ENCODE measurements around the gene BCL11B.
"Not testable (repeated sequence)": the region's sequence is repeated elsewhere in the genome, so short reads cannot be mapped to it uniquely, and the experiment has no call there.

BCL11B gene

DNA sequence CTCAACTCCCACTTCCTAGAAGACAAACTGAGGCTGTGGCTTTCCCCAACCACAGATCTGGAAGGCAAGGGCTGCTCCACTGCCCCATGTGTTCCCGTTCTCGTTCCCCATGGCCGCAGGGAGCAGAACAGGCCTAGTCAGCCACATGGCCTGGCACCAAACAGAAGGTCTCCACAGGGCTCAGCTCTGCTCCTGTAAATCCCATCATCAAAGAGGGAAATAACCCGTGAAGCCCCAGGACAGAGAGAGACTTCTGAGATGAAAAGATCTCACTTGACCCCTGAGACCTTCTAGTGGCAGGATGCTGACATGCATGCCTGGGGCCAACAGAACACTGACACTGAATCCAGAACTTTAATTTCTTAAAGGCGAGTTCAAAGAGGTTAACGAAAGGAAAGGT, 68.9 kb downstream of the BCL11B start:
- DNase-seq, result no peak

GRCh38 chr14:99202516-99202915, 69.5 kb downstream of the BCL11B start:
- no peak for DNase-seq

DNA sequence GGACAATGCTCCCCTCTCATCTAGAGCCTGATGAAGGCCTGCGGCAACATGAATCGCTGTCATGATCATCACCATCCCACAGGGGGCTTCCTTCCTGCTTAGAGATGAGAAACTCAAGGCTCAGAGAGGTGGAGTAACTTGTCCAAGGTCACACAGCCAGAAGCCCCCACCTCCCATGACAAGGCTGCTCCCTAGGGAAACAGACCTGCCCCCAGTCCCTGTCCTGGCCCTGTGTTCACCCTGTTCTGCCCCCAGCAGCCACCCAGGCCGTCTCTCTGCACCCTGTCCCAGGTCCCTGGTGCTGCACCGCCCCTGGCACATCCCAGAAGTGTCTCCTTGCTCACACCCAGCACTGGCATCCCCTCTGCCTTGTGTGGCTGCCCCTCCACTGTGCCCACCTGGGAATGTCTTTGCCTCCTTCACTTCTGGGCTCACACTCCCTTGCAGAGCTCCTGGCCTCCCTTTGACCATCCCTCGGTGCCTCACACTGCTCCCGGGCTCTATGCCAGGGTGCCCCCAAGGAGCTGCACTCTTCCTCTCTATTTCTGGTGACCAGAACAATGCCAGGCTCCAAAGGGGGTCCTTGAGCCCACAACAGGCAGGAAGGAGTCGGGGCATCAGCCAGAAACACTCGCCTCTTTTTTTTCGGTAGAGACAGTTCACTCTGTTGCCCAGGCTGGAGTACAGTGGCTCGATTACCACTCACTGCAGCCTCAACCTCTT, 70.5 kb downstream of the BCL11B start:
- no peak for DNase-seq

- DNase-seq, result no peak
These were observed 71.4 kb downstream of the BCL11B start for GRCh38 chr14:99200654-99201005.

DNA sequence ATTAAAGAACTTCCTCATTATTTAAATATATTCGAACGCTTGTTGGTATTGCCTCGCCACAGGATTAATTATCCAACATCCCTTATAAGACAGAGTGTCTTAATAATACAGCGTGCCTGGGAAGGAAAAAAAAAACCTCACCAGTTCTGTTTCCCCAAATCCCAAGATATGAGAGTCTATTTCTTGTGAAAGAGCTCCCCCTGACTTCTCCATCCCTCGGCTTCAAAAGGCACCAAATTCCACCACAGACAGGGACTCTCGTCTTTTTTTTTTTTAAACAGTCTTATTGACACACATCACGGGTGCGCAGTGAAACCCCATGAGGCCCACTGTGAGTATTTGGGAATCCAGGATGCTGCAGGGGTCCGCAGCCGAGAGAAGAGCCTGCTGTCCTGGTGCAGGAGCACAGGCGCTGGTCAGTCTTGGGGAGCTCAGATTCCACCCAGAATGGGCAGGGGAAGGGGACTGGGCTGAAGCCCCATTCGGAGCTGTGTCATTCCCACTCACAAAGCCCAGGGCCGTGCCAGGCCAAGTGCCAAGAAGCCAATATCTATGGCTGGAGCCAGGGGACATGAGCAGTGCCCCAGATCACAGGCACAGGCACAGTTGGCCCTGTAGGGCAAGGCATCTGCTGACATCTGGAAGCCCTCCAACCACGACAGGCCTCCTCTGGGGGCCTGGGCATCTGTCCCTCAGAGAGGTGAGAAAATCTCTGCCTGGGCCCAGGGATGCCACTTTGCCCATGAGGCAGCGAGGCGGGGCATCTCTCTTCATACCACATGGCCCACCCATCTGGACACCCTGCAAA, 71.9 kb downstream of the BCL11B start:
- no peak for DNase-seq

GRCh38 chr14:99198746-99199502, 73.1 kb downstream of the BCL11B start:
- DNase-seq, result no peak

DNA sequence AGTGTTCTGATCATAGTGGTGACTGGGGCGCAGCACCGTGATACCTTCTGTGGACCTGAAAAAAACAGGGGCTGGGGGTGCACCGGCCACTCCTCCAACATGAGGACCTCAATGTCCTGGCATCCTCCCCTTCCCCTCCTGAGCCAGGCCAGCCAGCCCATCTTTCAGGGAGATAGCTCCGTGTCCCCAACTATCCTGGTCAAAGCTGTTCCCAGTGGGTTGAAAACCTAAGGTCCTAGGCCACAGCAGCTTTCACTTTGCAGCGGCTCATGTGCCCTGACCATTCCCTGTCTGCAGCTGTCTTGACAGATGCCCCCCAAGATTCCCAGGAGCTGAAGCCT, 75.7 kb downstream of the BCL11B start:
- no peak for DNase-seq

GRCh38 chr14:99195602-99196309, 76.2 kb downstream of the BCL11B start:
- DNase-seq, result peak in 8 of 58 donors; percentile 5 to 30 (median 12)

- DNase-seq, result no peak
These were observed 77.3 kb downstream of the BCL11B start for GRCh38 chr14:99194736-99195135.

DNA sequence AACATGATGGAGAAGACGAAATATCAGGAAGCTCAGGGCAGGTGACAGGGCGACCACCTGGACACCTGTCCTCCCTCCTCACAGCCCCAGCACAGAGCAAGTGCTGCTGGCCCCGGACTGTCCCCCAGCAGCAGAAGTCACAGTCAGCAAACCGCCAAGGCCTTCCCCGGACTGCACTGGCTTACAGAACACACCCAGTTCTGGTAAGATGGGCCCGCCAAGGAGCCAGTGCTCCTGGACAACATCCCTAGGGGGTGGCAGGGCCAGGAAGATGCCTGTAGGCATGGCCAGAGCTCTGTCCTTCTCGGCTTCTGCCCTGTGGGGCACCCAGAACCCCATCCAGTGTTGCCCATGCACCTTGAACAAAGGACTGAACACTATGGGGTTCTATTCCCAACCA, 77.9 kb downstream of the BCL11B start:
- DNase-seq, result no peak

GRCh38 chr14:99192830-99193229, 79.2 kb downstream of the BCL11B start:
- no peak for DNase-seq

- DNase-seq, result peak in 29 of 58 donors; percentile 9 to 65 (median 31)
These were observed 79.9 kb downstream of the BCL11B start for GRCh38 chr14:99192028-99192621.

- peak in 4 of 58 donors; percentile 11 to 65 (median 17) for DNase-seq
These were observed 80.5 kb downstream of the BCL11B start for GRCh38 chr14:99191395-99192027.

GRCh38 chr14:99190696-99191394, 81.2 kb downstream of the BCL11B start:
- peak in 1 of 58 donors; percentile 20 for DNase-seq

- peak in 29 of 58 donors; percentile 8 to 61 (median 27) for DNase-seq
These were observed 82.7 kb downstream of the BCL11B start for GRCh38 chr14:99189201-99189801.

GRCh38 chr14:99188731-99189191, 83.2 kb downstream of the BCL11B start:
- DNase-seq, result no peak

- no peak for DNase-seq
These were observed 84.1 kb downstream of the BCL11B start for GRCh38 chr14:99187858-99188257.

GRCh38 chr14:99186956-99187690, 84.9 kb downstream of the BCL11B start:
- no peak for DNase-seq

DNA sequence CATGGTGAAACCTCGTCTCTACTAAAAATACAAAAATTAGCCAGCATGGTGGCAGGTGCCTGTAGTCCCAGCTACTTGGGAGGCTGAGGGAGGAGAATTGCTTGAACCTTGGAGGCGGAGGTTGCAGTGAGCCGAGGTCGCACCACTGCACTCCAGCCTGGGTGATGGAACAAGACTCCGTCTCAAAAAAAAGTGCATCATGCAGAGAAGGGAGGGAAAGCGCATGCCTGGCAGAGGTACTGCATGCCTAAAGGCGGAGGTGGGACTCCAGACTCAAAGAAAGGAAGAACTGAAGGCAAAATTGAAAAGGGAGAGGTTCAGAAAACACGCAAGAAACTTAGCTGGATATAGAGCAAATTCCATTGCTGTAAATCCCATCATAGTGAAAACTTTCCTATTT, 85.7 kb downstream of the BCL11B start:
- not testable (repeated sequence) for DNase-seq
